ENCODE measurements around the gene FMN2.

Gene FMN2

DNA sequence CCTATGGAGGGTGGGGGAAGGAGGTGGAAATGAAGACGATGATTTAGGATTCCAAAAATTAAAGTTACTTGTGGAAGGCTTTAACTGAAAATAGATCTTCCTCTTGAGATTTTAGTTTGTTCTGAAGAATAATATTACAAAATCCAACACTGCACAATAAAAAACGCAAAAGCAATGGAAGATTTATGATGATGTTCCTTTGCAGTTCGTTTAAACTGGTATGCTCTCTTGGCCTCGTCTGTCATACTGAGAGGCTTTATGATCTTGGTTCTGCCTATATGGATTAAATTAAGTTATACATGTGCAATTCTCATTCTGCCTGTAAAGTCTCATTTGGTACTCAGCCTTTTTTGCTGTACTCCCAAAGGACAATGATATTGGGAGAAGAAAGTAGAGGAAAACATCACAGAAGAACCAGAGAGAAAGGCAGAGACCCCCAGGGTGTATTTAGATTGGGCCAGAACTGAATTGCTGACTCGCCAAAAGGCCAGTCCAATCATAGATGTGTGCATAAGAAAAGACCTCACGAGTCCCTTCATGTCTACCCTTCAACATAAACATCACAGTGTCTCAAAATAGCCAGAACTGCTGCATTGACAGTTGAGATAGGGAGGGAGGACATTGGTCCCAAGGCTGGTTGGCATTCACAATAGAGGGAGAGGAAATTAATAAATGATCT lies 331.7 kb downstream of the FMN2 start:
- DNase-seq (ENCODE audit: low read depth in 2 of 2), result no peak

GRCh38 chr1:240424740-240425464 lies 333.2 kb downstream of the FMN2 start:
- no peak for DNase-seq (ENCODE audit: low read depth in 2 of 2)

- DNase-seq (ENCODE audit: low read depth in 2 of 2), result no peak
Measured at GRCh38 chr1:240426051-240426450, 334.4 kb downstream of the FMN2 start.

- DNase-seq (ENCODE audit: low read depth in 2 of 2), result no peak
Measured at GRCh38 chr1:240435996-240436566, 344.4 kb downstream of the FMN2 start.

- no peak for DNase-seq (ENCODE audit: low read depth in 2 of 2)
Measured at GRCh38 chr1:240441669-240442068, 350.0 kb downstream of the FMN2 start.

GRCh38 chr1:240445369-240445768 lies 353.7 kb downstream of the FMN2 start:
- no peak for DNase-seq (ENCODE audit: low read depth in 2 of 2)

DNA sequence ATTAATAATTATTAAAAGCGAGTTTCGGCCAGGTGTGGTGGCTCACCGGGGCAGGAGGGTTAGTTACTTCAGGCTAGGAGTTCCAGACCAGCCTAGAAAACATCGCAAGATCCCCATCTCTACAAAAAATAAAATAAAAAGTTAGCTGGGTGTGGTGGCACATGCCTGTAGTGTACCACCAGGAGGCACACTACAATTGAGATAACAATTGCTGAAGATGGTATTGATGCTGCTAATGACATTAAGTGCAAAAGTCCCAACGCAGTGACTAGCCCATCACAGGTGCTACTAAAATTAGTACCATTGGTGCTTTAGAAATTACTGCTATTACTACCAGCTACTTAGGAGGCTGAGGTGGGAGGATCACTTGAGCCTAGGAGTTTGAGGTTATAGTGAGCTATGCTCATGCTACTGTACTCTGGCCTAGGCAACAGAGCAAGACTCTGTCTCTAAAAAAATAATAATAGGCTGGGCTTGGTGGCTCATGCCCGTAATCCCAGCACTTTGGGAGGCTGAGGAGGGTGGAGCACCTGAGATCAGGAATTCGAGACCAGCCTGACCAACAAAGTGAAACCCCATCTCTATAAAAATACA lies 363.6 kb downstream of the FMN2 start:
- DNase-seq (ENCODE audit: low read depth in 2 of 2), result no peak

- no peak for DNase-seq (ENCODE audit: low read depth in 2 of 2)
Measured at GRCh38 chr1:240457203-240457602, 365.5 kb downstream of the FMN2 start.

- no peak for DNase-seq (ENCODE audit: low read depth in 2 of 2)
Measured at GRCh38 chr1:240462277-240462676, 370.6 kb downstream of the FMN2 start.

DNA sequence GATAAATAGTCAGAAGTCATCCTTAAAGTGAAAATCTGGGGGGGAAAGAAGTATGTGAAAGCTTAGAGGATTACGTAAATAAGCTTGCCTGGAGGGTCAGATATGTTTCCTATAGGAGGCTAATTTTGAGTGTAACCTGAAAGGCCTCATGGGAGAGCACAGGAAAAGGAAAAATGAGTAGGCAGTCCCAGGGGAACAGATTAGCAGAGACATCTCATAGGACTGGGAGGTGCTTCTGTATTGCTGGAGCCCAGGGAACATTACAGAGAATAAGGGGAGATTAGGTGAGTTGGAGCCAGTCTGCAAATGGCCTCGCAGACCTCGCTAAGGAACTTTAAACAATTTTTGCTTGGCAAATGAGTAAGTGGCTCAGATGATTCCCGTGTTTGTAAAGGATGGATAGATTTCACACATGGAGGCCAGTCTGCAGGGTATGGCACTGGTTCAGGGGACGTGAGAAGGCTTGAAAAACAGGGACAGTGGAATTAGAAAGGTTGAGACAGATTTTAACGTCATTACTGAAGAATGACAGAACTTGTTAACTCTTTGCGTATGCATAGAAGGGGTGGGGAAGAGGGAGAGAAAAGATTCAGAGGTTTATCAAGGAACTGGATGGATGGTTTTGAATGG lies 371.2 kb downstream of the FMN2 start:
- no peak for DNase-seq (ENCODE audit: low read depth in 2 of 2)

GRCh38 chr1:240464099-240464498 lies 372.4 kb downstream of the FMN2 start:
- DNase-seq (ENCODE audit: low read depth in 2 of 2), result no peak

DNA sequence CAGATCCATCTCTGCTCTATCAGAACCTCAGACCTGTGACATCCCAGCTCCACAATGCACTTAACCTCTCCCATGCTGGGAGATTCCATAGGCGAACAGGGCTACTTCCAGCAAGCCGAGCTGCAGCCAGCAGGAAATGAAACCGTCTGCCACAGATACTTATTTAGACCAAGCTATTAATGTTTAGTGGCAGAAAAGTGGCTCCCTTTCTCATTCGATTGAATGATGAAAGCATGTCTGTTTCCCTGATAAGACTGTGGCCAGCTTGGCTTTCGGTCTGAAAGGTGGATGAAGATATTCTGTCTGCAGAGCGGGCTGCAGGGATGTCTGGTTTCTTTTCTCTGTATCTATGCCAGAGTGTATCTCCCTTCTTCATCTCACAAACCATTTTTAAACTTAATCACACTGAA lies 373.9 kb downstream of the FMN2 start:
- no peak for DNase-seq (ENCODE audit: low read depth in 2 of 2)

DNA sequence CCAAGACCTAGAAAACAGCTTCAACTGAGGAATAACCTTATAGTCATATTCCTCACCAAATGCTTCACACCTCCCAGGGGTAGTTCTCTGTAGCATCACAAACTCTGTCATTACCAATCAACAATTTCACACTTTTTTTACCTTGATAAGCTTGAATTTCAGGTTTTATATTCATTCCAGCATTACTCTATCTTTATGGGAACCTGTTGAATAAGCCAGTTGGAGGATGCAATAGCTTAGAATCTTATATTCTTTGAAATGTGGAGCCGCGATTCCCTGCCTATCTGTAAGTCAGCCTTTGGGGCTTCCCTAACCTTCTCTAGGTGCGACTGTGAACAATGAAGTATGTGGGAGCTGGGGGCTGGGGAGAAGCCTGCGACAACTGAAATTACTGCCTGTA lies 374.8 kb downstream of the FMN2 start:
- DNase-seq (ENCODE audit: low read depth in 2 of 2), result no peak

DNA sequence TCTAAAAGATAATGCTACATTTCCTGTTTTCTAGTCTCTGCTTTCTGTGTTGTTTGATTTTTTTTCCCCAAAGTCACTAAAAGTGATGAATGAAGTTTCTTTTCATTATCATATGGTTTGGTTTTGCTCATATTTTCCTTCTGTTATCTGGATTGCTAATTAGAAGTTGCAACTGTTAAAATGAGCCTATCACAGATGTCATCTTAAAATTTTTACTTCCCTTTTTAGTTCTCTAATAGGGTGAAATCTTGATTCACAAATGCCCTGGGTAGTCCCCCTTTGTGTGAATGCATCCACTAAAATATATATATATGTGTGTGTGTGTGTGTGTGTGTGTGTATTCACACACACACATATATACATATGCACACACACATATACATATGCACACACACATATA lies 376.2 kb downstream of the FMN2 start:
- no peak for DNase-seq (ENCODE audit: low read depth in 2 of 2)

DNA sequence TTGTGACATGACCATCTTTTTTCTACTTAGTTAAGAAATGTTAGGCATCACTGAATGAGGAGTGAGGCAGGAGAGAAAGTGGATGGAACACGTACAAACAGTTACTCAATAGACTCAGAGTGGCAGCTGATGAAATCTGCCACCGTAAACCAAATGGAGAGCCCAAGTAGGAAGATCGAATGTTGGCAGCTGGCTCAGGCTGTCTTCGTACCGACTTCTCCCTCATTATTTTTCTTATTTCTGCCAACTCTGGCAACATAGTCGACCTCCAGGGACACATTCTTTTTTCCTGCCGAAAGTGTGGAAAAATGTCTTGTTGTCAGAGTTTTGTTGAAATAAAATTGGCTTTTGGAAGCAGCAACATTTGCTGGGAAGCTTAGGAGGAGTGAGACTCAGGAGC lies 377.0 kb downstream of the FMN2 start:
- no peak for DNase-seq (ENCODE audit: low read depth in 2 of 2)

DNA sequence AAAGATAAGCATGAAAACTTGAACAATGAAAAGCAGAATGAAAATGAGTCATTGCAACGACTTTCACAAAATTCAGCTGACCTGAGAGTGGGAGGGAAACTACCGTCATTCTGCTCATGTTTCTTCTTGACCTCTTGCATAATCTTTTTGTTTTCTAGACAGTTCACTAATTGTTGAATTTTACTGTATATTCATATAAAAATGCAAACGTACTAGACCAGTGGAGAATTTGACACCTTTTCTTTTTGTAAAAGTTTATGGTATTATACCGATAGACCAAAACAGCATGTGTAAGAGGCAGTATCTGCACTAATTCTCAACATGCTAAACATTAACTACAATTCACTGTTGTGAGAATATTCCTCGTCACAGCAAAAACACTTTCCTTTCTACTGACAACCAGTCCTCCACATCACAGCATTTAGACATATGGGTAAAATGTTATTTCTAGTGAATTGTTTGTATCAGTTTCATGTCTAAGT lies 382.5 kb downstream of the FMN2 start:
- no peak for DNase-seq (ENCODE audit: low read depth in 2 of 2)

- DNase-seq (ENCODE audit: low read depth in 2 of 2), result no peak
Measured at GRCh38 chr1:240475832-240476231, 384.1 kb downstream of the FMN2 start.

- no peak for DNase-seq (ENCODE audit: low read depth in 2 of 2)
Measured at GRCh38 chr1:240478536-240478935, 386.9 kb downstream of the FMN2 start.

DNA sequence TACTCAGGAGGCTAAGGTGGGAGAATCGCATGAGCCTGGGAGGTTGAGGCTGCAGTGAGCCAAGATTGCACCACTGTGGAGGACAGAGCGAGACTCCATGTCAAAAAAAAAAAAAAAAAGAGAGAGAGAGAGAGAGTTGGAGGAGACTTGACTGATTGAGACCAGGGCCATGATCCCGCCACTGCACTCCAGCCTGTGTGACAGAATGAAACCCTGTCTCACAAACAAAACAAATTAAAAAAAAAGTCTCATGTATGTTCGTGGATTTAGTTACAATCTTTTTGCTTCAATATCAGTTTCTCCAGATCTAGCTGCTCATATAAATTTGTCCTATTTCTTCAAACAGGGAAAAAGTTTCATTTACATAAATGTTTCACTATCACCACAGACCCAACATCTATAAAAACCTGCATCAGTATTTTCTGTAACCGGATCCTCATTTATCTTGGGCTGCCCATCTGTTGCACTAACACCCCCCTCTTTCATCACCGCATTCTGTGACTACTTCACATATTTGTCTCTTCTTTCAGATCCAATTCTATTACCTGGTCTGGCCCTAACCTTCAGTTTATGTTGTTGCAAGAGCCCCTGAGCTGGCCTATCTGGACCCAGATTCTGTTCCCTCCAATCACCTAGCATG lies 393.2 kb downstream of the FMN2 start:
- DNase-seq (ENCODE audit: low read depth in 2 of 2), result no peak

DNA sequence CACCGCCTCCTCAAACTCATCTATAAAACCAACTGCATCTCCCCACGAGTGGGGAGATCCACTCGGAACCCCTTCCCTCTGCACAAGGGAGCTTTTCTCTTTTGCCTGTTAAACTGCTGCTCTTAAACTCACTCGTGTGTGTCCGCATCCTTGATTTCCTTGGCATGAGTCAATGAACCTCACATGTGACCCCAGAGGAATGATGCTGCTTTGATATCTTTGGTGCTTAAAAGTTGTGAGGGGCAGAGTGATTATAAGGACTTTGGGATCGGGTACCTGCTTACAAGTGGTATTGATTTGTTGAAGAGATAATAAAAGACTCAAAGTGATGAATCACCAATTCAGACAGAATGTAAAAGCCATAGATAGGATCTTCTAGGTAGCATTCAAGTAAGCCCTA lies 394.9 kb downstream of the FMN2 start:
- DNase-seq (ENCODE audit: low read depth in 2 of 2), result no peak

DNA sequence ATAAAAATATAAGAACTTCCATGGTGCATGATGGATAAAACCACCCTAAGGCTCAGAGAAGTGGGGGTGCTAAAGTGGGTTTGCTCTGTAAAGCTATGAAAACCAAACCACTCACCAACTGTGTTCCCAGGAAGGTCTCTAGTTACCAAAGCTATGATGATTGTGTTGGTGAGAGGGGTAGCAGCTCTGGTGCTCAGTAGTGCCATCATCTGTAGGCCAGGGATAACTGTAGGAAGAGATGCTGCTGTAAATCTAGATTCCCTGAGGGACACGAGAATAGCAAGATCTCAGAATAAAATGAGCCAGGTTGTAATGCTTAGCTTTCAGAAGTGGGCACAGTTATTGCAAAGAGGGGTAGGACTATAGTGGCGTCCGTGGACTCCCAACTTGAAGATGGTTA lies 395.8 kb downstream of the FMN2 start:
- no peak for DNase-seq (ENCODE audit: low read depth in 2 of 2)

DNA sequence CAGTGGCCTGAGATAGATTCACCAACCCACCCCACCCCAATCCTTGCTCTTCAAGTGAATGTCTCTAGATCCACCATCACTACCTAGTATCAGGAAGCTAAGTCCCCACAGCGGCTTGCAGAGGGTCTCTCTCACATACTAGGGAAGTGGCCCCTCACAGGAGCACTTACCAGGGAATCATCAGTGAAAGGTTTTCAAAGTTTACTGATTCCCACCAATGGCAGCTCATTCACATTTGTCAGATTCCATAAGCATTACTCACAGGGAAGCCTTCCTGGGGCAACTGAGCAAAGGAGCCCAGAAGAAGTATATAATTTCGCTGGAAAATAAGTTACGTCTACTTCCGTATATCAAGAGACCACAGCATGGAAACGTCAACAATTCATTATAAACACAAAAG lies 399.5 kb downstream of the FMN2 start:
- DNase-seq (ENCODE audit: low read depth in 2 of 2), result no peak
